M059J (cell line): ENCODE measurements around the gene OPN1MW2. TPM values are rescaled to one million over a fixed set of nuclear protein-coding genes. Genes with fewer than 3 reads are reported as not detected.
"Not testable (repeated sequence)": the region's sequence is repeated elsewhere in the genome, so short reads cannot be mapped to it uniquely, and the experiment has no call there.

Source experiments
- DNase-seq: peaks from one replicate; pipeline ENCODE4 v3.0.0-alpha.2; 2012; ENCODE audit warnings: low read depth
- total RNA-seq: library from RNA; depleted of rRNA; stranded (reverse); fragments of >200 nt; shearing (Covaris generic); gene quantifications from 2 replicates; pipeline ENCODE4 v1.2.3, GENCODE V29; 2014; rRNA removed

OPN1MW2 gene
- total RNA-seq = not detected in 2 replicates

- DNase-seq = not testable (repeated sequence)
These were observed at the start of gene OPN1MW2 for GRCh38 chrX:154219456-154219855. OPN1MW2 (plus strand) TSS chrX:154219756; CDS start chrX:154219816, 60 bp downstream.

DNA sequence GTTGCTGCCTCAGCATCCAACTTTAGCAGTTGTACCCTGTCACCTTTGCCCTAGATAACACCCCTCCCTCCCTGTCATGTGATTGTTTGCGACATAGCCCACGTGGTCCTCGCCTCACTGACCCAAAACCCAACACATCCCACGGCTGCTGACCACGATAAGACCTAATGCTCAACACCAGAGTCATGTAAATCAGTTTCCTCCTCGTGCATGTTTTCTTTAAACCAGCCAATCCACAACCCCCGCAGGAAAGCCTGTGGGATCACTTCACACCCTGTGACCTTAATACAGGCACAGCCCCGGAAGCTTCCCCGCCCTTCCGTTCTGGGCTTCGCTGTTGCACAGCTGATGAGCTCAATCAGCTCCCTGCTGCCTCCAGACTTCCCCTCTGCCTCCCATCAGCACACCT, 47.0 kb upstream of the OPN1MW2 start:
- not testable (repeated sequence) for DNase-seq

DNA sequence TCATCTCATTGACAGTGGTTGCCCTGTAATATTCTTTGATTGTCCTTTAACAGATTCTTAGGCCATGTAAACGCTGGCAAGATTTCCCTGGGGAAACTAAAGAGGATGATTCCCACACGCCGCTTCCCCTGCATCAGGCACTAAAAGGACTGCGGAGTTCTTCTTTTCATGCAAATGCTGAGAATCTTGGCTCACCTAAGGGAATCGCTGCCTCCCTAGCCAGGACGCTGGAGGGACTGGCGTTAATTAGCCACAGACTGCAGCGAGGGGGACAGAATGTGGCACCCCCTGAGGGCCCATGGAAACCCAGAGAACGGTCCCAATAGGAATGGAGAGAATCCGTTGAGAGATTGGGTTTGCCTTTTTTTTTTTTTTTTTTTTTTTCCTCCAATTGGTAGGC, 45.2 kb upstream of the OPN1MW2 start:
- not testable (repeated sequence) for DNase-seq

- DNase-seq = not testable (repeated sequence)
These were observed 37.3 kb upstream of the OPN1MW2 start, which contains the start of gene OPN1MW for GRCh38 chrX:154182296-154182695. OPN1MW (plus strand) TSS chrX:154182596; CDS start chrX:154182678, 82 bp downstream.

DNA sequence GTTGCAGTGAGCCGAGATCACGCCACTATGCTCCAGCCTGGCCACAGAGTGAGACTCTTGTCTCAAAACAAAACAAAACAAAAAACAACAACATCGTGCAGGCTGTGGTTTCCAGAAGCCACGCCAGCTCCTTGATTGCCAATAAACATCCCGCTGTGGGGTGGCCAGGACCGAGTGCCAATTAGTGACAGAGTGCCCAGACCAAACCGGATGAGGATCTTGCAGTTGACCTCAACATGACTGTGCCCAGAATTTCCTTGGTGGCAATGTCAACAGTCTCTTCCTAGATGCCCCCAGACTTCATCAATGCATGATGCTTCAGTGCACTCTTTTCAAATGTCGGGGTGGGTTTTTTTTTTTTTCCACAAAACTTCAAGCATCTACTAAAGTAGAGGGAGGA, 35.8 kb upstream of the OPN1MW2 start:
- DNase-seq = not testable (repeated sequence)

DNA sequence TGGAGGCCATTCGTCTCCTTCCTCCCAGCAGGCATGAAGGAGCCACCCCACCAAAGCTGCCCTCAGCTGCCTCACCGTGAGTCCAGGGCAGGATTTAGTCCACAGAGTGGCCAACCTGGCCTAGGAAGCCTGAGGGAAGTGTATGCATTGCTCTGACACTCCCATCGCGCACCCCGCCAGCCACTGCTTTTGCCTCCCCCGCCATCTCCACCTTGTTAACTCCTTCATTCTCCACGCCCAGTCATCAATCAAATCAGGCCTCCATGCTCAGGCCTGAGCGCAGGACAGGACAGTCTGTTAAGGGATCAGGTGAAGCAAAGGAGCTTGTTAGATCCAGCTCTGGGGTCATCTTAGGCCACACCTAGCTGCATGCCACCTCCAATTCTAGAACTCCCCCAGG, 26.7 kb upstream of the OPN1MW2 start:
- not testable (repeated sequence) for DNase-seq

DNA sequence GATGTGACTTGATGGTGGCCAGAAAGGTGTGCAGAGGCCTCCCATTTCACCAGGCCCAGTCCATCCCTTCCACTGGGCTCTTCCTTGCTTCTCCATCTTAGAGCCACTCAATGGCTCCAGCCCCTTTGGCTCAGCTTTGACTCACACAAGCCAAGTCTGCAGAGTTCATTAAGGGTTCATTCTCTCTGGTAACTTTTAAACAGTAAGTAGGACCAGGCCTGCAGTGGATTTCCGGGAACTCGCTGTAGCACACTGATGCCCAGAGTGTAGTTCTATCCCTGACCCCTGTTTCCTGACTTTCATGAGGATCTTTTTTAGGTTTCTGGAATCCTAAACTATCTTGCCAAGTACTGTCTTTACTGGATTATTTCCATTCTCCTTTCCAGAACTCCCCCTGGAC, 25.2 kb upstream of the OPN1MW2 start:
- DNase-seq = not testable (repeated sequence)

GRCh38 chrX:154196466-154196865, 23.1 kb upstream of the OPN1MW2 start:
- not testable (repeated sequence) for DNase-seq

DNA sequence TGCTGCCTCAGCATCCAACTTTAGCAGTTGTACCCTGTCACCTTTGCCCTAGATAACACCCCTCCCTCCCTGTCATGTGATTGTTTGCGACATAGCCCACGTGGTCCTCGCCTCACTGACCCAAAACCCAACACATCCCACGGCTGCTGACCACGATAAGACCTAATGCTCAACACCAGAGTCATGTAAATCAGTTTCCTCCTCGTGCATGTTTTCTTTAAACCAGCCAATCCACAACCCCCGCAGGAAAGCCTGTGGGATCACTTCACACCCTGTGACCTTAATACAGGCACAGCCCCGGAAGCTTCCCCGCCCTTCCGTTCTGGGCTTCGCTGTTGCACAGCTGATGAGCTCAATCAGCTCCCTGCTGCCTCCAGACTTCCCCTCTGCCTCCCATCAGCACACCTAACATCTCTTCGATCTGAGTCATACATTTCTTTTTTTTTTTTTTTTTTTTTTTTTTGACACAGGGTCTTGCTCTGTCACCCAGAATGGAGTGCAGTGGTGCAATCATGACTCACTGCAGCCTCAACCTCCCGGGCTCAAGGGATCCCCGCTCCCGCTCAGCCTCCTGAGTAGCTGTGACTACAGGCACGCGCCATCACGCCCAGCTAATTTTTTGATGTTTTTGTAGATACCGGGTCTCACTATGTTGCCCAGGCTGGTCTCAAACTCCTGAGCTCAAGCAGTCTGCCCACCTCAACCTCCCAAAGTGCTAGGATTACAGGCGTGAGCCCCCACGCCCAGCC, 9.7 kb upstream of the OPN1MW2 start:
- not testable (repeated sequence) for DNase-seq

- DNase-seq = not testable (repeated sequence)
These were observed 8.5 kb upstream of the OPN1MW2 start for GRCh38 chrX:154211057-154211456.

GRCh38 chrX:154211499-154211898, 8.1 kb upstream of the OPN1MW2 start:
- DNase-seq = not testable (repeated sequence)

- not testable (repeated sequence) for DNase-seq
These were observed 5.7 kb downstream of the OPN1MW2 start for GRCh38 chrX:154225292-154225691.

GRCh38 chrX:154226706-154227105, 7.2 kb downstream of the OPN1MW2 start:
- DNase-seq = not testable (repeated sequence)

- not testable (repeated sequence) for DNase-seq
These were observed 11.9 kb downstream of the OPN1MW2 start for GRCh38 chrX:154231443-154231842.

- not testable (repeated sequence) for DNase-seq
These were observed 14.1 kb downstream of the OPN1MW2 start for GRCh38 chrX:154233620-154234019.

- DNase-seq = not testable (repeated sequence)
These were observed 19.5 kb downstream of the OPN1MW2 start for GRCh38 chrX:154238939-154239559.

- not testable (repeated sequence) for DNase-seq
These were observed 20.5 kb downstream of the OPN1MW2 start for GRCh38 chrX:154239982-154240503.

- not testable (repeated sequence) for DNase-seq
These were observed 28.0 kb downstream of the OPN1MW2 start for GRCh38 chrX:154247377-154248045.

- not testable (repeated sequence) for DNase-seq
These were observed 28.5 kb downstream of the OPN1MW2 start for GRCh38 chrX:154248076-154248475.

- not testable (repeated sequence) for DNase-seq
These were observed 37.7 kb downstream of the OPN1MW2 start, which contains the start of gene OPN1MW3 for GRCh38 chrX:154257282-154257681. OPN1MW3 (plus strand) TSS chrX:154257582; CDS start chrX:154257620, 38 bp downstream.

GRCh38 chrX:154258711-154259110, 39.2 kb downstream of the OPN1MW2 start:
- not testable (repeated sequence) for DNase-seq

DNA sequence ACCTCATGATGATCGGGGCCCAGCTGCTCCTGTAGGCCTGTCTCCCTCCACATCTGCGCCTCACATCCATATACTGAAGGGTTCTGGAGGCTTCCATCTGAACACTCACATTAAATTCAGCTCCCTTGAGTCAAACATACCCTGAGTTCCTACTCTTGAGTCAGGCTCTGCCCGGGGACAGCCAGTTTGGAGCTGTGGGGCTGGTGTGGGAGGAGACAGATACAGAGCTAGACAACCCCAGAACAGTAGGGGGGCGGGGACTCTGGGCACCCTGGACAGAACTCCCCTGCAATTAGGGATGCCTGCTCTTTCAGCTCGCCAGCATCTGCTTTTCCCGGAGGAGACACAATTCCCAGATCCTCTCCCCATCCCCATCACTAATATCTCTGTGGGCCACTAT, 43.5 kb downstream of the OPN1MW2 start:
- DNase-seq = not testable (repeated sequence)
